Measurements from ENCODE around the gene CYSTM1. TPM values are rescaled to one million over a fixed set of nuclear protein-coding genes. Genes with fewer than 3 reads are reported as not detected.

Gene CYSTM1
- total and polyA plus RNA-seq, 8 donors = 28.4 to 90.4 (median 35.1) TPM

GRCh38 chr5:140267559-140268018 is 92.6 kb downstream of the CYSTM1 start:
- peaks cover 0 to 19% of the 10 kb centered on the region in 2 donors for H3K4me1 ChIP-seq
- H3K27ac ChIP-seq = peak overlapping the region in 1 of 2 donors; percentile 30
- ATAC-seq (no peak), DNase-seq (no peak)
- H3K9me3 ChIP-seq = no peaks in the 10 kb centered on the region
- intact Hi-C loops (cut with DNase I) = no loop called here
- no peak for TF ChIP-seq CTCF (IDR thresholded peaks at IDR 0.05)
- H3K27me3 ChIP-seq = no peaks in the 10 kb centered on the region
- no peaks in the 10 kb centered on the region for H3K36me3 ChIP-seq
- no peak overlapping the region for H3K4me3 ChIP-seq

DNA sequence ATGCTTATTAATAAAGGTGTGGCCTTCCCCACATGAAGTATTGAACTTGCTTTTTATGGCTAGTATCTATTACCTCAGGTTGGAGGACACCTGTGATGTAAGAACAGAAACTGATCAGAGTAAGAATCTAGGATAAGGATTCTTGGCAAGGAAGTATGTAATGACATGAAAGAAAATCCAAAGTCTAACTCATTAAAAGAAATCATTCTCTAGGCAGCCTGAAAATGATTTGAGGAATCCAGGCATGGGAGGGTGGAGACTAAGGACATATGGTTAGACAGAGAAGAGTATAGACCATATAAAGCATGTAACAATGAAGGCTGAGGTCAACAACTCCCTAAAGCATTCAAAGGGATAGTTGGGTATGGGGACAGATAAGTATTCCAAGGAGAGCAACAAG is 95.0 kb downstream of the CYSTM1 start:
- H3K36me3 ChIP-seq = no peaks in the 10 kb centered on the region
- no peak overlapping the region for H3K27ac ChIP-seq
- no peak for DNase-seq
- no peaks in the 10 kb centered on the region for H3K27me3 ChIP-seq
- ATAC-seq = no peak
- intact Hi-C loops (cut with DNase I) = no loop called here
- no peak for TF ChIP-seq CTCF (IDR thresholded peaks at IDR 0.05)
- H3K4me1 ChIP-seq = peaks cover 6 to 41% of the 10 kb centered on the region in 2 donors
- H3K9me3 ChIP-seq = no peaks in the 10 kb centered on the region
- H3K4me3 ChIP-seq = no peak overlapping the region

- DNase-seq (peak in 2 of 4 donors; percentile 44 to 61), ATAC-seq (peak; percentile 92)
- Histone ChIP-seq H3K36me3 (no peaks in the 10 kb centered on the region), H3K4me3 (no peak overlapping the region), H3K27me3 (no peaks in the 10 kb centered on the region), H3K27ac (peak overlapping the region in 1 of 2 donors; percentile 57), H3K4me1 (peaks cover 6 to 24% of the 10 kb centered on the region in 2 donors), H3K9me3 (no peaks in the 10 kb centered on the region)
- no peak for TF ChIP-seq CTCF (IDR thresholded peaks at IDR 0.05)
- intact Hi-C loops (cut with DNase I) = no loop called here
Observed at GRCh38 chr5:140273401-140273877, 98.5 kb downstream of the CYSTM1 start.

- Histone ChIP-seq H3K27ac (no peak overlapping the region), H3K4me3 (no peak overlapping the region), H3K36me3 (no peaks in the 10 kb centered on the region), H3K27me3 (no peaks in the 10 kb centered on the region), H3K9me3 (no peaks in the 10 kb centered on the region), H3K4me1 (peaks cover 6 to 24% of the 10 kb centered on the region in 2 donors)
- no peak for TF ChIP-seq CTCF (IDR thresholded peaks at IDR 0.05)
- intact Hi-C loops (cut with DNase I) = no loop called here
- ATAC-seq (no peak), DNase-seq (no peak)
Observed at GRCh38 chr5:140275837-140276236, 100.8 kb downstream of the CYSTM1 start.

- H3K27me3 ChIP-seq = no peaks in the 10 kb centered on the region
- no peak for TF ChIP-seq CTCF (IDR thresholded peaks at IDR 0.05)
Observed at GRCh38 chr5:140282266-140282665, 107.3 kb downstream of the CYSTM1 start.

More at GRCh38 chr5:140282266-140282665, 107.3 kb downstream of the CYSTM1 start:
- intact Hi-C loops (cut with DNase I) = no loop called here
- H3K27ac ChIP-seq = no peak overlapping the region
- H3K9me3 ChIP-seq = no peaks in the 10 kb centered on the region
- no peaks in the 10 kb centered on the region for H3K36me3 ChIP-seq
- no peak overlapping the region for H3K4me3 ChIP-seq
- H3K4me1 ChIP-seq = peaks cover 0 to 11% of the 10 kb centered on the region in 2 donors
- ATAC-seq (no peak), DNase-seq (no peak)

Data from left lung (tissue), 10 donors.